SK-N-SH treated with all-trans-retinoic acid at 6 μM for 48 hours (cell line): ENCODE data around the gene SDR39U1.

ENCODE experiments used
- ATAC-seq: fragments of 200-7000 bp; cut with Tn5 transposase; 3 replicates; pipeline ENCODE4 v1.9.1; 2020; ENCODE audit warnings: mild to moderate bottlenecking, moderate library complexity
- ARNTL ChIP-seq: fragments of 450-650 bp; formaldehyde crosslinking; IDR thresholded peaks from 2 replicates; pipeline ENCODE4 v1.5.0; 2020; ENCODE audit warnings: low read depth, mild to moderate bottlenecking, moderate library complexity, borderline replicate concordance
- BACH2 ChIP-seq: fragments of 250-450 bp; sonication (Bioruptor Pico); IDR thresholded peaks from 2 replicates; pipeline ENCODE4 v1.9.0; 2021; ENCODE audit warnings: mild to moderate bottlenecking, borderline replicate concordance
- CREB5 ChIP-seq: fragments of 250-450 bp; sonication (Bioruptor Pico); IDR thresholded peaks from 2 replicates; pipeline ENCODE4 v1.5.1; 2020; ENCODE audit warnings: low read depth, mild to moderate bottlenecking, moderate library complexity
- CSDC2 ChIP-seq: fragments of 250-450 bp; sonication (Bioruptor Pico); IDR thresholded peaks from 2 replicates; pipeline ENCODE4 v1.5.0; 2020; ENCODE audit warnings: mild to moderate bottlenecking, moderate library complexity
- ESRRG ChIP-seq: fragments of 250-450 bp; sonication (Bioruptor Pico); IDR thresholded peaks from 2 replicates; pipeline ENCODE4 v1.6.1; 2021; ENCODE audit warnings: mild to moderate bottlenecking
- GLIS3 ChIP-seq: fragments of 250-450 bp; sonication (Bioruptor Pico); IDR thresholded peaks from 2 replicates; pipeline ENCODE4 v1.5.0; 2020; ENCODE audit warnings: mild to moderate bottlenecking, moderate library complexity
- ISL1 ChIP-seq: fragments of 250-450 bp; sonication (Bioruptor Pico); IDR thresholded peaks from 2 replicates; pipeline ENCODE4 v2.1.2; 2022; ENCODE audit warnings: mild to moderate bottlenecking, moderate library complexity
- OSR1 ChIP-seq: fragments of 250-450 bp; sonication (Bioruptor Pico); IDR thresholded peaks from 2 replicates; pipeline ENCODE4 v1.8.0; 2022; ENCODE audit warnings: moderate library complexity, mild to moderate bottlenecking, inconsistent platforms
- PATZ1 ChIP-seq: fragments of 250-450 bp; sonication (Bioruptor Pico); IDR thresholded peaks from 2 replicates; pipeline ENCODE4 v1.8.0; 2020; ENCODE audit warnings: mild to moderate bottlenecking, moderate library complexity, borderline replicate concordance
- POU6F1 ChIP-seq: fragments of 250-450 bp; sonication (Bioruptor Pico); IDR thresholded peaks from 2 replicates; pipeline ENCODE4 v1.8.0; 2021; ENCODE audit warnings: low read depth, mild to moderate bottlenecking, moderate library complexity, borderline replicate concordance
- PPARA ChIP-seq: fragments of 250-450 bp; sonication (Bioruptor Pico); IDR thresholded peaks from 2 replicates; pipeline ENCODE4 v1.5.0; 2020; ENCODE audit warnings: mild to moderate bottlenecking, borderline replicate concordance
- SNAI2 ChIP-seq: fragments of 250-450 bp; sonication (Bioruptor Pico); IDR thresholded peaks from 2 replicates; pipeline ENCODE4 v1.5.0; 2020; ENCODE audit warnings: mild to moderate bottlenecking, moderate library complexity
- TCF4 ChIP-seq: fragments of 250-450 bp; sonication (Bioruptor Pico); IDR thresholded peaks from 2 replicates; pipeline ENCODE4 v1.8.0; 2021; ENCODE audit warnings: mild to moderate bottlenecking, moderate library complexity, borderline replicate concordance
- TOX ChIP-seq: fragments of 250-450 bp; sonication (Bioruptor Pico); IDR thresholded peaks from 2 replicates; pipeline ENCODE4 v1.8.0; 2021; ENCODE audit warnings: mild to moderate bottlenecking, moderate library complexity, borderline replicate concordance
- TSHZ2 ChIP-seq: fragments of 250-450 bp; sonication (Bioruptor Pico); IDR thresholded peaks from 2 replicates; pipeline ENCODE4 v1.5.0; 2020; ENCODE audit warnings: mild to moderate bottlenecking, moderate library complexity
- ZC3H10 ChIP-seq: fragments of 250-450 bp; sonication (Bioruptor Pico); IDR thresholded peaks from 2 replicates; pipeline ENCODE4 v1.5.1; 2021; ENCODE audit warnings: mild to moderate bottlenecking, moderate library complexity
- ZFP3 ChIP-seq: fragments of 250-450 bp; sonication (Bioruptor Pico); IDR thresholded peaks from 2 replicates; pipeline ENCODE4 v1.5.0; 2020; ENCODE audit warnings: mild to moderate bottlenecking, moderate library complexity
- ZFP30 ChIP-seq: fragments of 450-650 bp; formaldehyde crosslinking; IDR thresholded peaks from 2 replicates; pipeline ENCODE4 v1.5.0; 2022; ENCODE audit warnings: mild to moderate bottlenecking, moderate library complexity
- ZNF565 ChIP-seq: fragments of 450-650 bp; formaldehyde crosslinking; conservative IDR thresholded peaks from 2 replicates; pipeline ENCODE4 v1.5.0; 2020; ENCODE audit warnings: low read depth, mild to moderate bottlenecking, moderate library complexity
- ZNF70 ChIP-seq: fragments of 450-650 bp; formaldehyde crosslinking; IDR thresholded peaks from 2 replicates; pipeline ENCODE4 v1.5.0; 2020; ENCODE audit warnings: mild to moderate bottlenecking, moderate library complexity
- ZNF8 ChIP-seq: fragments of 450-650 bp; formaldehyde crosslinking; IDR thresholded peaks from 2 replicates; pipeline ENCODE4 v1.5.0; 2020; ENCODE audit warnings: mild to moderate bottlenecking, moderate library complexity
- TF ChIP-seq, protein P1 (sequence below): fragments of 250-450 bp; sonication (Bioruptor Pico); IDR thresholded peaks from 2 replicates; pipeline ENCODE4 v1.5.1; 2021; ENCODE audit warnings: mild to moderate bottlenecking, moderate library complexity

The SDR39U1 gene

GRCh38 chr14:24407608-24408325, 34.8 kb downstream of the SDR39U1 start:
- ATAC-seq, result no peak
- TF ChIP-seq OSR1 (CRISPR knock-in tag) (no peak), ZFP30 (CRISPR knock-in tag) (no peak), CSDC2 (CRISPR knock-in tag) (no peak), PATZ1 (CRISPR knock-in tag) (no peak), BACH2 (CRISPR knock-in tag) (no peak), POU6F1 (CRISPR knock-in tag) (no peak), CREB5 (CRISPR knock-in tag) (no peak), ZFP3 (CRISPR knock-in tag) (no peak), TCF4 (CRISPR knock-in tag) (no peak), ARNTL (CRISPR knock-in tag) (no peak), TOX (CRISPR knock-in tag) (no peak), PPARA (CRISPR knock-in tag) (no peak)
- TF ChIP-seq, protein P1, sequence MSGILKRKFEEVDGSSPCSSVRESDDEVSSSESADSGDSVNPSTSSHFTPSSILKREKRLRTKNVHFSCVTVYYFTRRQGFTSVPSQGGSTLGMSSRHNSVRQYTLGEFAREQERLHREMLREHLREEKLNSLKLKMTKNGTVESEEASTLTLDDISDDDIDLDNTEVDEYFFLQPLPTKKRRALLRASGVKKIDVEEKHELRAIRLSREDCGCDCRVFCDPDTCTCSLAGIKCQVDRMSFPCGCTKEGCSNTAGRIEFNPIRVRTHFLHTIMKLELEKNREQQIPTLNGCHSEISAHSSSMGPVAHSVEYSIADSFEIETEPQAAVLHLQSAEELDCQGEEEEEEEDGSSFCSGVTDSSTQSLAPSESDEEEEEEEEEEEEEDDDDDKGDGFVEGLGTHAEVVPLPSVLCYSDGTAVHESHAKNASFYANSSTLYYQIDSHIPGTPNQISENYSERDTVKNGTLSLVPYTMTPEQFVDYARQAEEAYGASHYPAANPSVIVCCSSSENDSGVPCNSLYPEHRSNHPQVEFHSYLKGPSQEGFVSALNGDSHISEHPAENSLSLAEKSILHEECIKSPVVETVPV (CRISPR knock-in tag), result no peak

GRCh38 chr14:24406416-24406815, 36.2 kb downstream of the SDR39U1 start:
- no peak for ATAC-seq
- TF ChIP-seq SNAI2 (CRISPR knock-in tag) (no peak), OSR1 (CRISPR knock-in tag) (no peak), ZC3H10 (CRISPR knock-in tag) (no peak), PPARA (CRISPR knock-in tag) (no peak), CSDC2 (CRISPR knock-in tag) (no peak), ZNF8 (CRISPR knock-in tag) (no peak), ZNF70 (CRISPR knock-in tag) (no peak), GLIS3 (no peak), ARNTL (CRISPR knock-in tag) (no peak), TSHZ2 (CRISPR knock-in tag) (no peak), PATZ1 (CRISPR knock-in tag) (no peak), CREB5 (CRISPR knock-in tag) (no peak), BACH2 (CRISPR knock-in tag) (no peak), ISL1 (CRISPR knock-in tag) (no peak), ZNF565 (CRISPR knock-in tag) (no peak), TCF4 (CRISPR knock-in tag) (no peak), TOX (CRISPR knock-in tag) (no peak), ESRRG (CRISPR knock-in tag) (no peak)
- TF ChIP-seq, protein P1 (CRISPR knock-in tag), result no peak
